Liver (tissue), 9 donors: ENCODE measurements around the gene DNAH10. TPM values are rescaled to one million over a fixed set of nuclear protein-coding genes. Genes with fewer than 3 reads are reported as not detected.

Experiments
- DNase-seq: peaks from one replicate; pipeline ENCODE4 v3.0.0-alpha.2; 2017; ENCODE audit warnings: low spot score
- H3K27ac ChIP-seq, 2 donors: one replicate each; pipeline ENCODE4 v1.7.0; 2013; ENCODE audit warnings: inconsistent platforms in 2 of 2, low read length in 2 of 2, control low read depth in 1 of 2, low read depth in 1 of 2, mild to moderate bottlenecking in 1 of 2
- H3K27me3 ChIP-seq, 4 donors: one replicate each; pipeline versions ENCODE4 v1.6.1 to v1.7.0; 2013; ENCODE audit warnings: low read length in 3 of 4, inconsistent platforms in 1 of 4, mild to moderate bottlenecking in 1 of 4, moderate library complexity in 1 of 4; ENCODE audit not compliant: control insufficient read depth in 4 of 4, insufficient read depth in 4 of 4
- H3K36me3 ChIP-seq, 4 donors: one replicate each; pipeline versions ENCODE4 v1.6.1 to v1.7.0; 2013; ENCODE audit warnings: low read length in 3 of 4, mild to moderate bottlenecking in 3 of 4, low read depth in 1 of 4, moderate library complexity in 1 of 4; ENCODE audit not compliant: control insufficient read depth in 4 of 4, insufficient read depth in 3 of 4
- H3K4me1 ChIP-seq, 4 donors: one replicate each; pipeline versions ENCODE4 v1.6.1 to v1.7.0; 2013; ENCODE audit warnings: low read length in 3 of 4, mild to moderate bottlenecking in 3 of 4, moderate library complexity in 1 of 4; ENCODE audit not compliant: control insufficient read depth in 4 of 4, insufficient read depth in 4 of 4
- H3K4me3 ChIP-seq, 3 donors: one replicate each; pipeline versions ENCODE4 v1.6.1 to v1.7.0; 2013; ENCODE audit warnings: low read length in 3 of 3, control low read depth in 1 of 3, low read depth in 1 of 3, mild to moderate bottlenecking in 1 of 3
- H3K9ac ChIP-seq, 2 donors: one replicate each; pipeline ENCODE4 v1.7.0; 2013; ENCODE audit warnings: low read length in 2 of 2, mild to moderate bottlenecking in 2 of 2, moderate library complexity in 2 of 2, control low read depth in 1 of 2, low read depth in 1 of 2
- H3K9me3 ChIP-seq, 4 donors: one replicate each; pipeline versions ENCODE4 v1.6.1 to v1.7.0; 2013; ENCODE audit warnings: low read length in 3 of 4; ENCODE audit not compliant: control insufficient read depth in 4 of 4
- ATF3 ChIP-seq: IDR thresholded peaks from 2 replicates; pipeline ENCODE4 v1.6.1; 2016; ENCODE audit warnings: antibody characterized with exemption
- EGR1 ChIP-seq, 2 donors: IDR thresholded peaks; 2 replicates each; pipeline ENCODE4 v1.6.1; 2016 to 2018; ENCODE audit warnings: antibody characterized with exemption in 2 of 2, low read depth in 2 of 2
- FOXA1 ChIP-seq: IDR thresholded peaks from 2 replicates; pipeline ENCODE4 v1.6.1; 2016; ENCODE audit warnings: antibody characterized with exemption
- FOXA2 ChIP-seq: IDR thresholded peaks from 2 replicates; pipeline ENCODE4 v1.6.1; 2016; ENCODE audit warnings: antibody characterized with exemption
- GABPA ChIP-seq, 2 donors: IDR thresholded peaks in 1 of 2; conservative IDR thresholded peaks in 1 of 2; 2 replicates each; pipeline ENCODE4 v1.6.1; 2016; ENCODE audit warnings: antibody characterized with exemption in 2 of 2, mild to moderate bottlenecking in 1 of 2, moderate library complexity in 1 of 2
- HNF4A ChIP-seq, 2 donors: conservative IDR thresholded peaks; 2 replicates each; pipeline ENCODE4 v1.6.1; 2016; ENCODE audit warnings: antibody characterized with exemption in 2 of 2, mild to moderate bottlenecking in 2 of 2
- JUND ChIP-seq, 2 donors: IDR thresholded peaks; 2 replicates each; pipeline ENCODE4 v1.6.1; 2016; ENCODE audit warnings: antibody characterized with exemption in 2 of 2
- MAX ChIP-seq: IDR thresholded peaks from 2 replicates; pipeline ENCODE4 v1.6.1; 2016; ENCODE audit warnings: antibody characterized with exemption
- REST ChIP-seq: IDR thresholded peaks from 2 replicates; pipeline ENCODE4 v1.6.1; 2016; ENCODE audit warnings: antibody characterized with exemption, mild to moderate bottlenecking
- TAF1 ChIP-seq: conservative IDR thresholded peaks from 2 replicates; pipeline ENCODE4 v1.6.1; 2016; ENCODE audit warnings: antibody characterized with exemption, mild to moderate bottlenecking
- ZBTB33 ChIP-seq: IDR thresholded peaks from 2 replicates; pipeline ENCODE4 v1.6.1; 2016; ENCODE audit warnings: antibody characterized with exemption
- WGBS: extraction: QIAGEN DNeasy Blood & Tissue Kit; methylation state at CpG from one replicate; pipeline ENCODE4 v1.1.7; 2013; 5-methylcytosine and 5-hydroxymethylcytosine counted together
- polyA plus RNA-seq, 2 donors: library from polyadenylated mRNA; stranded (reverse) in 1 of 2; unstranded in 1 of 2; fragments of 200-250 nt in 1 of 2; fragments of >200 nt in 1 of 2; fragmentation: Nextera tagmentation in 1 of 2; extraction: Ambion mirVana in 1 of 2; gene quantifications; one replicate each; pipeline versions ENCODE4 v1.2.1 to v1.2.3, GENCODE V29; 2013 to 2015
- total RNA-seq, 2 donors: library from RNA; depleted of rRNA; stranded (reverse); fragments of >200 nt; gene quantifications; one replicate each; pipeline ENCODE4 v1.2.3, GENCODE V29; 2014
- donor health status: healthy.
- donor health status: healthy.
- donor health status: healthy.
- donor health status: healthy.
- donor health status: healthy.

DNAH10 gene
- total and polyA plus RNA-seq, 4 donors: 0.05 to 0.47 (median 0.07) TPM

- WGBS: 82% methylated on average over 3 of the region's 3 CpGs
Observed at GRCh38 chr12:123849517-123849916, 87.4 kb downstream of the DNAH10 start.

More at GRCh38 chr12:123849517-123849916, 87.4 kb downstream of the DNAH10 start:
- Histone ChIP-seq H3K27ac (no peak overlapping the region), H3K27me3 (no peaks in the 10 kb centered on the region), H3K36me3 (no peaks in the 10 kb centered on the region), H3K9ac (no peak overlapping the region), H3K4me3 (no peak overlapping the region), H3K9me3 (no peaks in the 10 kb centered on the region), H3K4me1 (no peaks in the 10 kb centered on the region)
- no peak for DNase-seq
- TF ChIP-seq ATF3 (no peak), GABPA (IDR thresholded peaks at IDR 0.05 in 1 of 2, conservative IDR thresholded peaks at IDR 0.05 in 1 of 2) (no peak), FOXA2 (no peak), FOXA1 (no peak), ZBTB33 (no peak), REST (no peak), JUND (IDR thresholded peaks at IDR 0.05) (no peak), HNF4A (conservative IDR thresholded peaks at IDR 0.05) (no peak), EGR1 (IDR thresholded peaks at IDR 0.05; ENCODE audit: low read depth in 2 of 2) (no peak), TAF1 (no peak), MAX (no peak)
